GM19452 (cell line): ENCODE data around the gene ISG15.
"Not testable (repeated sequence)": the region's sequence is repeated elsewhere in the genome, so short reads cannot be mapped to it uniquely, and the experiment has no call there.

Experiments
- ATAC-seq: cut with Tn5 transposase; IDR thresholded peaks from one replicate; pipeline ENCODE4 v1.9.1; 2021; ENCODE audit not compliant: unreplicated experiment

ISG15 gene

DNA sequence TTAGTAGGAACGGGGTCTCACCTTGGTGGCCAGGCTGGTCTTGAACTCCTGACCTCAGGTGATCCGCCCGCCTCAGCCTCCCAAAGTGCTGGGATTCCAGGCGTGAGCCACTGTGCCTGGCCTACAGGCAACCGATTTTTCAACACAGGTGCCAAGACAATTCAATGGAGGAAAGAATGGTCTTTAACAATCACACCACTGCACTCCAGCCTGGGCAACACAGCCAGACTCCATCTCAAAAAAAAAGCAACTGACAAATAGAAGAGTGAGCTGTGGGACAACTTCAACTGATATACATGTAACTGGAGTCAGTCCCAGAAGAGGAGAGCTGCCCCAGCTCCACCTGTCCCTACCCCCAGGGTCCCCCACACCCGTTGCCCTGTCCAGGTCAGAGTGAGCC, 18.8 kb upstream of the ISG15 start:
- not testable (repeated sequence) for ATAC-seq

DNA sequence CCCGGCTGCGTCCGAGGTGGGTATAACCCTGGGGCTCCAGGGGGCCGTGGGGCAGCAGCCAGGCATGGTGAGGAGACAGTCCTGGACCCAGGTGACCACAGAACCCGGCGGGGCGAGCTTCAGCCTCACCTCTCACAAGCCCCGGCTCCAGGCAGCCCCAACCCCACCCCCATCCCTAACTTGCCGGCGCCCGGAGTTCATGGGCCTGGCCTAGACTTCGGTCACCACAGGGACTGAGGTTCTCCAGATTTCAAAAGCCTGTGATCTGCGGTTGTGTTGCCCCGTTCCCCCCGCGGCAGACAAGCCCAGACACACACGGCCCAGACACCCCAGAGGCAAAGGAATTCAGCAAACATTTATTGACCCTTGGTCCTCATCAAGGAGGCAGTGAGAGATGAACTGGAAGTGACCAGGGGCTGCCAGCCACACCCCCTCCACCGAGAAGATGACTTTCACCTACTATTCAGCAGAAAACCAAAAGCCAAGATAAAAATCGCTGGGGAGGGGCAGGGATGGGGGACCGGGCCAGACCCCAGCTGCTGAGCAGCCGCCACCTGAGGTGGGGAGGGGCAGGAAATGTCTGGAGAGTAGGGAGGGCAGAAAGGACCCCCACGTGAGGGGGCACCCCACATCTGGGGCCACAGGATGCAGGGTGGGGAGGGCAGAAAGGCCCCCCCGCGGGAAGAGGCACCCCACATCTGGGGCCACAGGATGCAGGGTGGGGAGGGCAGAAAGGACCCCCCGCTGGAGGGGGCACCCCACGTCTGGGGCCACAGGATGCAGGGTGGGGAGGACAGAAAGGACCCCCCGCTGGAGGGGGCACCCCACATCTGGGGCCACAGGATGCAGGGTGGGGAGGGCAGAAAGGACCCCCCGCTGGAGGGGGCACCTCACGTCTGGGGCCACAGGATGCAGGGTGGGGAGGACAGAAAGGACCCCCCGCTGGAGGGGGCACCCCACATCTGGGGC, 17.3 kb upstream of the ISG15 start:
- ATAC-seq: no peak

DNA sequence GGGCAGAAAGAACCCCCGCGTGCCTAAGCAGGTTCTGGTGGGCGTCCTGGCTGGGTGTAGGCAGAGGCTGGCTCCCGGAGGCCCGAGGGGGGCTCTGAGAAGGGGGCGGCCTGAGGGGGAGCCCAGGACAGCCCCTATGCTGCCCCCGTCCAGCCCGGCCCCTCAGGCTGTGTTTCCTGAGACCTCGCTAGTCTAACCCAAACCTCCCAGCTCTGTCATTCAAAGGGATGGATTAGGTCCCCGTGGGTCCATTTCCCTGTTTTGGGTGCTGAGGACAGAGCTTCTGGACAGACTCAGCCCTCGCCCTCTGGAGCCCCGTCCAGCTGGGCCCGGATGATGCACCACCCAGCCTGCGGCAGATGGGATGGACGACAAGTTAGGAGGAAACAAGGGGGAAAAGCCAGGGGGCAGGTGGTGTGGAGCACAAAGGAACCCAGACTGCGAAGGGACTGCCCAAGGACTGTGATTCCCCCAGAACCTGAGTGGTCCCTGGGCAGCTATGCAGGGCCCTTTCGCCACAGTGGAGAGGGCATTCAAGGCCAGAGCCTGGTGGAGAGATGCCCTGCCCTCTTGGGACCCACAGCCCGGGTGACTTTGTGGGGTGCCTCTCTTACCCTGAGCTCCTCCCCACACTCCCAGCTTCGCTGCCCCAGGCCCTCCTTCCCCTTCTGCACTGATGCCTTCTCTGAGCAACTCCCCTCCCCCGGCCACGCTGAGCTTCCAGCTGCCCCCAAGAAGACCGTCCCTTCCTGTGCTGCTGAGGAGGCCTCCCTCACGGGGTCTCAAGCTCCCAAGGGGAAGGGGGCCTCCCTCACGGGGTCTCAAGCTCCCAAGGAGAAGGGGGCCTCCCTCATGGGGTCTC, 16.2 kb upstream of the ISG15 start:
- ATAC-seq: no peak

DNA sequence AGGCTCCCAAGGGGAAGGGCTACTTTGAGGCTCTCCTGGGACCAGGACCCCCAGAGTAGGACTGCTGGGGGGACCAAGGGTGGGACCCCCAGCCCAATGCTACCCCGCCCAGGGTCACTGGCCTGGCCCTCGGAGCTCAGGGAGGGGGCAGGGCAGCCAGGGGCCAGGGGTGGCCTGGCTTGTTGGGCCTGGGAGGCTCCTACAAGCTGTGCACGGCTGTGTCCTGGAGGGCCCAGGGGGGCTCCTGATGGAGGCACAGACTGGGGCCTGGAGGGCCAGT, 15.6 kb upstream of the ISG15 start:
- ATAC-seq: no peak

DNA sequence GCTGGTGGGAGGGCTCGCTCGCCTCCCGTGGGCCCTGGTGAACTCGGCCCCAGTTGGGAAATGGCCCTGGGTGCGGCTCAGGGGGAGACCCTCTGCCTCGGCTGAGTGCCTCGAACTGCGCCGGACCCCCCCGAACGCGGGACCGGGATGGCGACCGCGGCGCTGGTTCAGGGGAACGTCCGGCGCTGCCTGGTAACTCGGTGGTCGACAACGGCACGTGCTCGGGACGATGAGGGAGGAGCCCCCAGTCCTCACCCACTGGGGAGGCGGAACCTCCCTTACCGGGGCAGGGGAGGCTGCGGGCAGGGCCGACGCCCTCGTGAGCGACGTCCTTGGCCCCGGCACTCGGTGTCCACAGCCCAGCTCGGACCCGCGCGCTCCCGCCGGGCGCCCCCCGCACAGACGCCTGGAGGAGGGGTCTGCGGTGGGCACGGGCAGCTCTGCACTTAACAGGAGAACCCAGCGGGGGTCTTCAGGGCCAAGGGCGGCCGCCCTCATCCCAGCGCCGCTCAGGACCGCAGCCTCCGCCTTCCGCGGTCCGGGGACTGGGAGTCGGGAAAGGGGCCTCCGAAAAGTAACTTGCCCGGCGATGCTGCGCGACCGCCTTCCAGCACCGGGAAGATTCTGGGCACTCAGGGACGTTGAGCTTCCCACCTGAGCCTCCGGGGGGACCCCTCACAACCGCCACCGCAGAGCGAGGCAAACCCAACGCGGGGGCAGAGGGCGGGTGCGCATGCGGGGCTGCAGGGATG, 15.1 kb upstream of the ISG15 start:
- ATAC-seq: no peak

DNA sequence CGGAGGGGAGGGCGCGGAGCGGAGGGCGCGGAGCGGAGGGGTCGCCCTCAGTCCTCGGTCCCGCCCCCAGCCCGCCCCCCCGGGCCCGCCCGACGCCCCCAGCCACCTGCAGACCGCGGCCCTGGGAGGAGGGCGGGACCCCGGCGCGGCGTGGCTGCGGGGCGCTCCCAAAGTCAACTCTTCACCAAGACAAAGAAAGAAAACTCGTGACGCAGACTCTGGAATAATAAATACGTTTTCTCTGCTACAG, 14.6 kb upstream of the ISG15 start:
- no peak for ATAC-seq

DNA sequence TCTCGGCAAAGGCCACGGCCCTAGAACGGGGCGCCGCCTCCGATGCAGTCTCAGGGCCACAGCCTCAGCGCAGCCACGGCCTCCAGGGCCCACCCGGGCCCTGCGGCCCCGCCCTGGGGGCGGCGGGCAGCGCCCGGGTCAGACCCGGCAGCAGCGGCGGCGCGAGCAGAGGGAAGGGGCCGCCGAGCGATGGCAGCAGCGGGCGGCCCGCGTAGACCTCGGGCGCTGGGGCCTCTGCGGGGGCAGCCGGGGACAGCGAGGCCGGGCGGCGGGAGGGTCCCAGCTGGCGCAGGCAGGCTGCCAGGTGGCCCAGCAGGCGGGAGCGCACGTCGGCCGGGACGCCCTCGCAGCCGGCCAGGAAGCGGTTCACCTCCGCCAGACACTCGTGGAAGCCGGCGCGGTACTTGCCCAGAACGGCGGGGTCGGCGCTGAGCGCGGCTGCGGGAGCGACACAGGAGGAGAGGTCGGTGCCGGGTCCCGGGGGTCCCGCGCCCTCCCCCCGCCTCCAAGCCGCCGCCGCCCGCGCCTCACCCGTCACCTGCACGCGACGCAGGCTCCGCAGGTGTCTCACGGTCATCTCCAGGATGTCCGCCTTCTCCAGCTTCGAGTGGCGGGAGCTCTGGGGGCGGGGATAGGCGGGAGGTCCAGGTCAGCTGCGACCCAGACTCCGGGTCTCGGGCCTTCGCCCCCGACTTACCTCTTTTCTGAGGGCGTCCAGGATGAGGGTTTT, 14.1 kb upstream of the ISG15 start:
- ATAC-seq: no peak

DNA sequence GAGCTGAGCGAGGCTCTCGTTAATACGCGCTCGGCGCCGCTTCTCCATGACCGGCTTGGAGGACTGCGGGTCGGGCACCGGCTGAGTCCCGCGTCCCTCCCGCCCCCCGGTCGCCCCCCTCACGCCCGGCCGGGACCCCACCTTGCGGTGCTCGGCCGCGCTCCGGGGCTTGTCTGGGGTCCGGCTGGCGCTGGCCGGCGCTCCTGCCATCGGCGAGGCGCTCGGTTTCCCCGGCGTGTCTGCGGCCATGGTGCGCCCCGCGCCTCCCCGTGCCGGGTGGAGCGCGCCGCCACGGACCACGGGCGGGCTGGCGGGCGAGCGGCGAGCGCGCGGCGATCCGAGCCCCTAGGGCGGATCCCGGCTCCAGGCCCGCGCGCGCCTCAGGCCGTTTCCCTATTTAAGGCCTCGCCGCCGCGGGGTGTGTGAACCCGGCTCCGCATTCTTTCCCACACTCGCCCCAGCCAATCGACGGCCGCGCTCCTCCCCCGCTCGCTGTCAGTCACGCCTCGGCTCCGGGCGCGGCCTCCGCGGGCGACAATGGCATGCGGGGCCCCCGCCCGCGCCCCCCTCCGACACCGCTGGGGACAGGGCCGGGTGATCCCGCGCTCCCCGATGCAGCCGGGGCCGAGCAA, 13.5 kb upstream of the ISG15 start, which contains the start of gene HES4:
Gene HES4, minus strand, starts transcription at position 373 of the 632 bp plus-strand sequence. Its CDS starts 124 bp downstream, at position 249.
- no peak for ATAC-seq

DNA sequence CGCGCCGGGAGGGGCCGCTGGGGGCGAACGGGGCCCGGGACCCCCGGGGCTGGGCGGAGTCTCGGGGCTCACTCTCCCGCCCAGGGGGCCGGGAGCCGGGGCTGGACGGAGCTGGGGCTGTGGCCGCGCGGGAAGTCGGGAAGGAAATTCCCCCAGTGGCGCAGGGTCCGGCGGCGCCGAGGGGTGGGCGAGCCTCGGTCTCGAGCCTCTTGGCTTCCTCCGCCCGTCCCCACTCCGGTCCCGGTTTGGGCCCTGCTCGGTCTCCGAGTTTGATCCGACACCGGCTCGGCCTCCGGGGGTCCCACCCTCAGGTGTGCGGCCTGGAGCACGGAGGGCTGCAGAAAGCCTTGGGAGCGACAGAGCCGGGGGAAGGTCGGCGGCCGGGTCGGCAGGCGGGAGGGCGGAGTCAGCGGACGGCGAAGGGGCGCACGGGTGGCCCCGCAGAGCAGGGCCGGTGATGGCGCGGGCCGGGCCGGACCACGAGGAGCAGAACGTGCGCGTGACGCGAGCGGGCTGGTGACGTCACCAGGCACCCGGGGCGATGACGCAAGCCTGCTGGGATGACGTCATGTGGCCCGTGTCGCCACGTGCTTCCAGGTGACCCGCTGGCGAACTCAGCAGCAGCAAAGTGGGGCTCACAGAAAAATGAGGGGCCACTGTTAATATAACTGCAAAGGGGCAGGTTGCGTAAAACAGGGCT, 12.8 kb upstream of the ISG15 start:
- no peak for ATAC-seq

DNA sequence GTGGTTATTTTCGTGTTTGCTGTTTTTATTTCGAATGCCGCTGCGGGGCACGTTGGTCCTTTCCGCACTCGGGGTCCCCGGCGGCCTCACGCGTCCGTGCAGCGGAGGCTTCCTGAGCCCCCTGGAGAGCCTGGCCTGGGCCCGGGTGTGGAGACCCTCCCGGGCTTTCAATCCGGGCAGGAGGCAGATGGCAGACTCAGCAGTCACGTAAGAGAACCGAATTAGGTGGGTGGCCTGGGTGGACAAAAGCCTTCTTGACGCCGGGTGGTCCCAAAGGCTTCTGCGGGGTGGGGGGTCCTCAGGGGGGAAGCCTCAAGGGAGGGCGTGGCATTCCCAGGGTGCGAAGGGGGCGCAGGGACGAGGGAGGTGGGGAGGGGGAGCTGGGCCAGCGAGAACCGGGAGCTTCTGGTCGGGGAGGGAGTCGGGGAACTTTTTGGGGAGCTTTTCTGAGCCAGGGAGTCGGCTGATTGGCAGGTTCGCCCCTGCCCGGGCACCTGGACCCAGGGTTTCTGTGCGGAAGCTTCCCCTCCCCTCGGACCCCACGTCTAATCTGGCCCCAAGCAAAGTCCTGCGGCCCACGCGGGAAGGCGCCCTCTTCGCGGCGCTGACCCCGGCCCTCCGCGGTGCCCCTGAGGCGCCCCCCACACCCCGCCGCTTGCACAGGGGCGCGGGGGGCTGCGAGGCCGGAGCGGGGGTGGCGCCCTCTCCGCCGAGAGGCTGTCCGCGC, 12.1 kb upstream of the ISG15 start:
- no peak for ATAC-seq

DNA sequence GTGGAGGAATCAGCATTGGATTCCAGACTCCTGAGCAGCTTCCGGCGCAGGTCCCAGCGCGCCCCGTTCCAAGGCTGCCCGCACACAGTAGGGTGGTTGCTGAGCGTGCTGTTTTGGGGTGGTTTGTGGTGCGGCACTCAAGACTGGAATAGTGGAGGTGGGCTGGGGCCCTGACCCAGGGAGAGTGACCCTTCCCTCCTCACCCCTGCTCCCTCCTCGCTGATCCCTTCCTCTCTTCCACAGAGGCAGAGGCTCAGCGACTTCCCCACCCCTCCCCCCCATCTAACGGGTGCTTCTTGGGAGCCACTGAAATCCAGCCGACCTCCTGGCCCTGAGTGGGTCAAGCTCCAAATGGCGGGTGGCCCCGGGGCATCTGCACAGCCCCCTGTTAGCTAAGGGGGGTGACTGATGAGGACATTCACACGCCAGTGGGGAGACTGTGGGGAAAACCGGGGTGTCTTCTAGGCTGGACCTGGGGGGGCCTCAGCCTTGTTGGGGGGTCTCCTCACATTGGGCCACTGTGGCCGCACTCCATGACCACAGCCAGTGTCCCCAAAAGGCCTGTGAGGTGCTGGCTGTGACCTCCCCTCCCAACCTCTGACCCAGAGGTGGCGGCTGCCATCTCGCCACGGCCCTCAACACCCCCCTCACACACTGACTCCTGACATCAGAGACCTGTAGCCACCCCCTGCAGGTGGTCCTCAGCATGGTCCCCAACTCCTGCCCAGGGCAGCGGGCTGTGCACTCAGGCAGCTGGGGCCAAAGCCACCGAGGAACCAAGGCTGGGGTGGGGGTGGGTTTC, 9.5 kb upstream of the ISG15 start:
- ATAC-seq: no peak

DNA sequence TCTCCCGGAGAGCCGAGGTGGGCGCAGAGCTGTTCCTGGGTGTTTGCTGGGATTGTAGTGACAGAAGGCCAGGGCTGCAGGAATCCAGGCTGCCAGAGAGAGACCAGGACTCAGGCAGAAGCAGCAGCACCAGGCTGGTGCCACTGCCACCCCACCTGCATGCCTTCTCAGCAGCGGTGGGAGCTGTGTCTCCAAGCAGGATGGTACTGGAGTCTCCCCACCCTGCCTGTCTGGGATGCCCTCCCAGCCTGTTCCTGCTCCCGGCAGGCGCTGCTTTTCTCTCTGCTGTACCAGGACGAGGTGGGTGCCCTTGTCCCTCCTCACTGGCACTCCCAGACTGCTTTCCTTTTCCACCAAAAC, 8.9 kb upstream of the ISG15 start:
- no peak for ATAC-seq

DNA sequence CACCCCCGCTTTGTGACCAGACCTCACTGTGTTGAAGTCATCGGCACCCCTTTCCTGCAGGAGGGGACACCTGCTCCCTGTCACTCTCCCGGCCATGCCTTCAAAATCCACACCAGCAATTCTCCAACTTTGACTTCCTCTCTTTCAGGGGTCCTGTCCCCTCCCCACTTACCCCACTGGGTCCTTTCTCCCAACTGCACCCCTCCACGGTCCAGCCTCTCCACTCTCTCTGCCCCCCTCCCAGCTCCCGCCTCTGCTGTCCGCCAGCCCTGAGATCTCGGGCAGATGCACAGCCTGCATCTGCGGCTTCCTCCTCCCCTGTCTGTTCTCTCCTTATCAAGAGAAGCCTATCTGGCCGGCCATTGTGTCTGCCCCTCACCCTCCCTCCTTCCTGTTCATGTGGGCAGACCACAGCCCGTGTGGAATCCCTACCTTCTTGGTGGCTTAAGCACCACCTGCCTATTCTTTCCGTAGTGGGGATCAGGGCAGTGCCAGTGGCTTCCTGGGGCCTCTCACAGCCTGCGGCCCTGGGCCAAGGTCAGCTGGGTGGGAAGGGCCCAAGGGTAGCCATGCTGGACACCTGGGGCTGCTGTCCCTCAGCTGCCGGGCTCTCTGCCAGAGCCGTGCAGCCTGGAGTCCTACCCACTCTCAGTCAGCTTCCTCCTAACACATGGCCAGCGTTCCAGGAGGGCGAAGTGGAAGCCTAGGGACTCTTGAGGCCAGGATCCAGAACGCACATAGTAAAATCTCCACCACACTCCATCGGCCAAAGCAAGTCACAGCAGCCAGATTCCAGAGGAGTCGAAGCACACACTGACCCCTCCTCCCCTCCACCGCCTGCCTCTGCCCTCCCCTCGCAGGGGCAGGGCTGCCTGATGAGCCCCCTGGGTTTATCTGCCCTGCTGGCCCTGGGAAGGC, 8.3 kb upstream of the ISG15 start:
- ATAC-seq: no peak

DNA sequence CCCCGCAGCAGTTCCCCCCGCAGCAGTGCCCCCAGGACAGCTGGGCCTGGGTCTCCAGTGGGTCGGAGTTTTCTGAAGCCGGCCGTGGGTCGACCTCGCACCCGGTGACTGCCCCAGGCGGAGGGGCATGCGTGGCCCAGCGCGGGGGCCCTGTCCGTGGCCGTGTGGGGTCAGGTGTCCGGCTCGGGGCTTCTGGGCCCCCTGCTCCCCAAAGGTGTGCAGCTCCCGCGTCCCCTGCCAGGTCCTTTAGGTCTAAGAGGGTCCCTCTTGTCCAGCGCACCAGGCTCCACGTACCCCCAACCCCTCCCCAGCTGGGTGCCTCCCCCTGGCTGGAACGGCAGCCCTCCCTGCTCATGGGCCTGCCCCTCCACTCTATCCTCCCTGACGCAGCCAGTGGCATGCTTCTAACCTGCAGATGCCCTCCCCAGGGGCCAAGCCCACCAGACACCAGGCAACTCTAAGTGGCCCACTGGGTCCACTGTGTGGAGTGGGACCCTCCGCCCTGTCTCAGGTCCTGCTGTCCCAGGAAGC, 7.5 kb upstream of the ISG15 start:
- ATAC-seq: no peak

DNA sequence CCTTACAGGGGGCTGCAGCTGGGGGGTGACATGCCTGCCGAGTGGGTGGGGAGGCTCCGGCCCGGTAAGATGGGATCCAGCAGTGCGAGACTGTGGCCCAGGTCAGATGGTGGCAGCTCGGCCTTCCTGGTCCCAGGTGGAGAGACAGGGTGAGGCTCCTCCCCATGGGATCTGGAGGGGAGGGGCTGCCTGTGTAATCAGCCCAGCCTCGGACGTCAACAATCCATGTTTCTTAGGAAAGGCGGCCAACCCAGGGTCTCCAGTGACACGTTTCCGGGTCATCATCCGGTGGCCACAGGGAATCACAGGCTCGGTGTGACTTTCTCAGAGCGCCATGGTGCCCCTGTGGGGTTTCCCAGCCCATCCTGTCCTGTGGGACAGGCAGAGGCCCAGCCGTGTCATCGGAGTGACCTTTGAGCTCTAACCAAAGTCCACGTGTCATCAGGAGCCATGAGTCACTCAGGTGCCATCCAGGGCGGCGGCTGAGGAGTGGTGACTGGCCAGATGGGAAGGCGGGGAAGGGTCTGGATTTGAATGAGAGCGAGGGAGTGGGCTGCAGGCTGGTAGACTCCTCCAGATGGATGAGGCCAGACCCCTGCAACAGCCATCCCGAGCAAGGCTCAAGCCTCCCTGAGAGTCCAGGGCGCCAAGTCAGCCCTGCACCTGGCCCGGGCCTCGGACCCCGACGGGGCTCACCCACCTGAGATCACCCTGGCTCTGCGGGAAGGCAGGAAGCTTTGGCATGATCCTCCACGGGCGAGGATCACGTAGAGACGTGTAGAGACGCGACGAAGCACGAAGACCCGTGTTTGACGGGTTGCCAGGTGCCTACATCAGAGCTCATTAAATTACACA, 6.8 kb upstream of the ISG15 start:
- no peak for ATAC-seq

DNA sequence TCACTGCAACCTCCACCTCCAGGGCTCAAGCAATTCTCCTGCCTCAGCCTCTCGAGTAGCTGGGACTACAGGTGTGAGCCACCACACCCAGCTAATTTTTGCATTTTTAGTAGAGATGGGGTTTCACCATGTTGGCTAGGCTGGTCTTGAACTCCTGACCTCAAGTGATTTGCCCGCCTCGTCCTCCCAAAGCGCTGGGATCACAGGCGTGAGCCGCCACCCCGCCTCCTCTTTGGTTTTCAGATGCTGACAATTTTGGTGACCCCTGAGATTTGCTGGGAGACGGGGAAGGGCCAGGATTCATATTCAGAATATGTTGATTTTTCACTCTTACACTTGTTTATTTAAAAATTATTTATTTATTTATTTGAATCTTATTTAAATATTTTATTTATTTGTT, 3.2 kb upstream of the ISG15 start:
- ATAC-seq: not testable (repeated sequence)
